Mesenchymal stem cell (in vitro differentiated cells and primary cell): ENCODE data around the gene OR7D2.

Source experiments
- DNase-seq: peaks from one replicate; pipeline ENCODE4 v3.0.0-alpha.2; 2013
- H2AFZ ChIP-seq: one replicate; pipeline ENCODE4 v1.6.1; 2013; ENCODE audit warnings: low read depth, mild to moderate bottlenecking, control low read depth, inconsistent platforms, low read length, moderate library complexity
- H2AK5ac ChIP-seq: 2 replicates; pipeline ENCODE4 v1.6.1; 2013; ENCODE audit warnings: low read length, moderate library complexity, mild to moderate bottlenecking, inconsistent platforms; ENCODE audit not compliant: severe bottlenecking
- H2BK120ac ChIP-seq: one replicate; pipeline ENCODE4 v1.6.1; 2013; ENCODE audit warnings: low read depth, mild to moderate bottlenecking, inconsistent platforms, low read length, moderate library complexity
- H2BK12ac ChIP-seq, 2 experiments: one replicate each; pipeline ENCODE4 v1.6.1; 2013; ENCODE audit warnings: inconsistent platforms in 2 of 2, low read length in 2 of 2, mild to moderate bottlenecking in 2 of 2, moderate library complexity in 2 of 2, control low read depth in 1 of 2
- H2BK15ac ChIP-seq: one replicate; pipeline ENCODE4 v1.6.1; 2013; ENCODE audit warnings: mild to moderate bottlenecking, low read depth, inconsistent platforms; ENCODE audit not compliant: poor library complexity, severe bottlenecking
- H2BK5ac ChIP-seq: 2 replicates; pipeline ENCODE4 v1.6.1; 2013; ENCODE audit warnings: low read depth, mild to moderate bottlenecking, low read length, control low read depth, inconsistent platforms; ENCODE audit not compliant: poor library complexity, severe bottlenecking
- H3K14ac ChIP-seq, 2 experiments: one replicate each; pipeline ENCODE4 v1.6.1; 2013; ENCODE audit warnings: inconsistent platforms in 2 of 2, low read length in 2 of 2, control low read depth in 1 of 2, mild to moderate bottlenecking in 1 of 2, moderate library complexity in 1 of 2
- H3K18ac ChIP-seq, 2 experiments: one replicate each; pipeline ENCODE4 v1.6.1; 2013; ENCODE audit warnings: inconsistent platforms in 2 of 2, low read length in 2 of 2, control low read depth in 1 of 2, low read depth in 1 of 2, mild to moderate bottlenecking in 1 of 2
- H3K23ac ChIP-seq, 2 experiments: one replicate each; pipeline ENCODE4 v1.6.1; 2013; ENCODE audit warnings: inconsistent platforms in 2 of 2, low read length in 2 of 2, mild to moderate bottlenecking in 2 of 2, moderate library complexity in 2 of 2, control low read depth in 1 of 2
- H3K27ac ChIP-seq: 2 replicates; pipeline ENCODE4 v1.5.1; 2013; ENCODE audit warnings: mild to moderate bottlenecking, moderate library complexity, low read length, control low read depth, inconsistent platforms; ENCODE audit not compliant: poor library complexity, severe bottlenecking
- H3K27me3 ChIP-seq, 2 experiments: 2 replicates each; pipeline versions ENCODE4 v1.6.1 to v1.7.0; 2013; ENCODE audit warnings: low read length in 2 of 2, mild to moderate bottlenecking in 2 of 2, moderate library complexity in 2 of 2, control low read depth in 1 of 2, inconsistent platforms in 1 of 2; ENCODE audit not compliant: control insufficient read depth in 1 of 2, insufficient read depth in 1 of 2
- H3K36me3 ChIP-seq, 2 experiments: 2 replicates each; pipeline versions ENCODE4 v1.6.1 to v1.7.0; 2013; ENCODE audit warnings: low read length in 2 of 2, control low read depth in 1 of 2, inconsistent platforms in 1 of 2, low read depth in 1 of 2, mild to moderate bottlenecking in 1 of 2; ENCODE audit not compliant: insufficient read depth in 2 of 2, control insufficient read depth in 1 of 2
- H3K4ac ChIP-seq, 2 experiments: one replicate each; pipeline ENCODE4 v1.6.1; 2013; ENCODE audit warnings: inconsistent platforms in 2 of 2, low read length in 2 of 2, mild to moderate bottlenecking in 2 of 2, moderate library complexity in 2 of 2, control low read depth in 1 of 2, low read depth in 1 of 2
- H3K4me1 ChIP-seq: 2 replicates; pipeline ENCODE4 v1.6.1; 2013; ENCODE audit warnings: low read depth, low read length, control low read depth; ENCODE audit not compliant: control insufficient read depth, insufficient read depth
- H3K4me2 ChIP-seq: 2 replicates; pipeline ENCODE4 v1.6.1; 2013; ENCODE audit warnings: low read length, mild to moderate bottlenecking, inconsistent platforms; ENCODE audit not compliant: poor library complexity, severe bottlenecking
- H3K4me3 ChIP-seq, 2 experiments: 2 replicates each; pipeline versions ENCODE4 v1.5.1 to v1.7.0; 2013; ENCODE audit warnings: low read length in 2 of 2, mild to moderate bottlenecking in 2 of 2, control low read depth in 1 of 2, low read depth in 1 of 2; ENCODE audit not compliant: insufficient read depth in 1 of 2
- H3K79me1 ChIP-seq: replicated peaks from 2 replicates; pipeline ENCODE4 v1.6.1; 2013; ENCODE audit warnings: mild to moderate bottlenecking, control low read depth, low read length, inconsistent platforms; ENCODE audit not compliant: poor library complexity, severe bottlenecking
- H3K9ac ChIP-seq: 2 replicates; pipeline ENCODE4 v1.7.0; 2013; ENCODE audit warnings: mild to moderate bottlenecking, low read length, moderate library complexity
- H3K9me3 ChIP-seq: 2 replicates; pipeline ENCODE4 v1.7.0; 2013; ENCODE audit warnings: mild to moderate bottlenecking, low read length; ENCODE audit not compliant: control insufficient read depth
- H4K8ac ChIP-seq: one replicate; pipeline ENCODE4 v1.6.1; 2013; ENCODE audit warnings: inconsistent platforms, mild to moderate bottlenecking, low read length, moderate library complexity
- H4K91ac ChIP-seq: one replicate; pipeline ENCODE4 v1.6.1; 2013; ENCODE audit warnings: mild to moderate bottlenecking, low read length, inconsistent platforms
- WGBS: methylation state at CpG from one replicate; pipeline ENCODE4 v1.1.7; 2013; ENCODE audit warnings: mixed read lengths; 5-methylcytosine and 5-hydroxymethylcytosine counted together

Gene OR7D2

GRCh38 chr19:9166846-9167245 lies 11.9 kb upstream of the OR7D2 start:
- H2BK120ac ChIP-seq, result no peak overlapping the region
- H2AFZ ChIP-seq, result no peak overlapping the region
- no peak overlapping the region for H4K91ac ChIP-seq
- no peak overlapping the region for H4K8ac ChIP-seq
- no peak overlapping the region for H2AK5ac ChIP-seq
- H3K36me3 ChIP-seq, result peaks cover 46 to 57% of the 10 kb centered on the region in 2 experiments
- no peak overlapping the region for H2BK5ac ChIP-seq
- H3K4me2 ChIP-seq, result no peak overlapping the region
- no peak overlapping the region for H3K18ac ChIP-seq
- no peak overlapping the region for H3K4ac ChIP-seq
- DNase-seq, result no peak
- no peak overlapping the region for H3K4me3 ChIP-seq
- WGBS, result 98% methylated on average over 3 of the region's 4 CpGs
- H3K9me3 ChIP-seq, result peaks cover 48% of the 10 kb centered on the region
- no peak overlapping the region for H3K27ac ChIP-seq
- no peaks in the 10 kb centered on the region for H3K4me1 ChIP-seq
- no peaks in the 10 kb centered on the region for H3K27me3 ChIP-seq
- no peak overlapping the region for H3K14ac ChIP-seq
- H3K9ac ChIP-seq, result no peak overlapping the region
- H3K23ac ChIP-seq, result no peak overlapping the region
- peaks cover 19% of the 10 kb centered on the region for H3K79me1 ChIP-seq
- H2BK12ac ChIP-seq, result no peak overlapping the region
- H2BK15ac ChIP-seq, result no peak overlapping the region

- no peak overlapping the region for H2AK5ac ChIP-seq
- WGBS, result 78% methylated on average over 6 of the region's 6 CpGs
These were observed 7.3 kb upstream of the OR7D2 start for GRCh38 chr19:9171393-9171991.

GRCh38 chr19:9175326-9175725 lies 3.5 kb upstream of the OR7D2 start:
- no peak overlapping the region for H3K4me3 ChIP-seq
- H2BK12ac ChIP-seq, result no peak overlapping the region
- 77% methylated on average over 4 of the region's 5 CpGs for WGBS
- no peaks in the 10 kb centered on the region for H3K4me1 ChIP-seq
- H3K9me3 ChIP-seq, result peaks cover 19% of the 10 kb centered on the region
- H3K4me2 ChIP-seq, result no peak overlapping the region
- H3K14ac ChIP-seq, result no peak overlapping the region
- H3K36me3 ChIP-seq, result no peaks in the 10 kb centered on the region
- no peak overlapping the region for H4K91ac ChIP-seq
- no peak overlapping the region for H3K4ac ChIP-seq
- H4K8ac ChIP-seq, result no peak overlapping the region
- no peak overlapping the region for H2AFZ ChIP-seq
- H3K79me1 ChIP-seq, result no peaks in the 10 kb centered on the region
- no peak overlapping the region for H3K23ac ChIP-seq
- no peak overlapping the region for H3K18ac ChIP-seq
- H3K27me3 ChIP-seq, result no peaks in the 10 kb centered on the region
- no peak for DNase-seq
- no peak overlapping the region for H3K9ac ChIP-seq
- no peak overlapping the region for H3K27ac ChIP-seq
- no peak overlapping the region for H2AK5ac ChIP-seq
- no peak overlapping the region for H2BK120ac ChIP-seq
- H2BK5ac ChIP-seq, result no peak overlapping the region
- no peak overlapping the region for H2BK15ac ChIP-seq

More at GRCh38 chr19:9171393-9171991, 7.3 kb upstream of the OR7D2 start:
- H2AFZ ChIP-seq, result no peak overlapping the region
- no peak overlapping the region for H2BK15ac ChIP-seq
- H2BK5ac ChIP-seq, result no peak overlapping the region
- H3K4ac ChIP-seq, result no peak overlapping the region
- H3K23ac ChIP-seq, result no peak overlapping the region
- no peak overlapping the region for H2BK12ac ChIP-seq
- H4K8ac ChIP-seq, result no peak overlapping the region
- no peak for DNase-seq
- no peak overlapping the region for H3K27ac ChIP-seq
- no peak overlapping the region for H4K91ac ChIP-seq
- no peaks in the 10 kb centered on the region for H3K27me3 ChIP-seq
- no peaks in the 10 kb centered on the region for H3K79me1 ChIP-seq
- no peak overlapping the region for H3K4me2 ChIP-seq
- H2BK120ac ChIP-seq, result no peak overlapping the region
- no peak overlapping the region for H3K4me3 ChIP-seq
- H3K36me3 ChIP-seq, result peaks cover 11 to 15% of the 10 kb centered on the region in 2 experiments
- H3K14ac ChIP-seq, result no peak overlapping the region
- no peak overlapping the region for H3K9ac ChIP-seq
- H3K18ac ChIP-seq, result no peak overlapping the region
- peaks cover 17% of the 10 kb centered on the region for H3K9me3 ChIP-seq
- no peaks in the 10 kb centered on the region for H3K4me1 ChIP-seq

GRCh38 chr19:9183000-9183399 lies 4.2 kb downstream of the OR7D2 start:
- Histone ChIP-seq H3K9ac (no peak overlapping the region), H3K9me3 (peaks cover 23% of the 10 kb centered on the region), H3K4me2 (no peak overlapping the region), H3K4me1 (no peaks in the 10 kb centered on the region), H4K91ac (no peak overlapping the region), H3K27ac (no peak overlapping the region), H2BK5ac (no peak overlapping the region), H2AFZ (no peak overlapping the region), H3K4ac (no peak overlapping the region), H2BK120ac (no peak overlapping the region), H3K18ac (no peak overlapping the region), H3K4me3 (no peak overlapping the region), H3K36me3 (no peaks in the 10 kb centered on the region), H2AK5ac (no peak overlapping the region), H4K8ac (no peak overlapping the region), H3K27me3 (no peaks in the 10 kb centered on the region), H2BK15ac (no peak overlapping the region), H3K23ac (no peak overlapping the region), H2BK12ac (no peak overlapping the region), H3K14ac (no peak overlapping the region), H3K79me1 (no peaks in the 10 kb centered on the region)
- DNase-seq, result no peak
- WGBS, result 92% methylated on average over 17 of the region's 17 CpGs
